Muscle of arm (tissue), 12 donors: ENCODE measurements around the gene HSPB6. TPM values are rescaled to one million over a fixed set of nuclear protein-coding genes. Genes with fewer than 3 reads are reported as not detected.

ENCODE experiments used
- DNase-seq: peaks from one replicate; pipeline ENCODE4 v3.0.0-alpha.2; 2013
- polyA plus RNA-seq, 12 donors: library from polyadenylated mRNA; unstranded; fragments of 120-200 nt; gene quantifications; one replicate each; pipeline ENCODE4 v1.2.1, GENCODE V29; 2013; ENCODE audit not compliant: insufficient read length in 12 of 12

HSPB6 gene
- polyA plus RNA-seq, 12 donors = 347 to 1,124 (median 629) TPM

- DNase-seq = no peak
Observed at GRCh38 chr19:35718345-35719041, 38.3 kb downstream of the HSPB6 start.

DNA sequence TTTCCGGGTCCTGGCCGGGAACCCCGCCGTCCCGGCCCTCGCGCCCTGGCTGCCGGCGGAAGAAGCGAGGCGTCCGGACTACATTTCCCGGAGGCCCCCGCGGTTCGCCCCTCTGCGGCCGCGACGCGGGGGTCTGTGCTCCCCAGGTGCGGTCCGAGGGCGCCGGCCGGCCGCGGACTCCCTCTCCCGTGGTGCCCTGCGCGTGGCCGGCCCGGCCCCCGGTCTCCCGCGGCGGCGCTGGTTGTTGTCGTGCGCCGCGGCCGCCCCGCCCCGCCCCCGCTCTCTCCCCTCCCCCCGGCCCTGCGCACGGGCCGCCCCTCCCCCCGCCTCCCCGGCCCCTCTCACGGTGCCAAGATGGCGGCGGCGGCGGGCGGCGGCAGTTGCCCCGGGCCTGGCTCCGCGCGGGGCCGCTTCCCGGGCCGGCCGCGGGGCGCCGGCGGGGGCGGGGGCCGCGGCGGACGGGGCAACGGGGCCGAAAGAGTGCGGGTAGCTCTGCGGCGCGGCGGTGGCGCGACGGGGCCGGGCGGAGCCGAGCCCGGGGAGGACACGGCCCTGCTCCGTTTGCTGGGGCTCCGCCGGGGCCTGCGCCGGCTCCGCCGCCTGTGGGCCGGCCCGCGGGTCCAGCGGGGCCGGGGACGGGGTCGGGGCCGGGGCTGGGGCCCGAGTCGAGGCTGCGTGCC is 39.0 kb downstream of the HSPB6 start, which contains the start of gene KMT2B:
TSS of gene KMT2B (plus strand) at position 339 of the 680 bp plus-strand sequence. CDS start at position 355, 16 bp downstream.
- no peak for DNase-seq

- DNase-seq = peak; percentile 95
Observed at GRCh38 chr19:35716801-35717664, 39.8 kb downstream of the HSPB6 start.

GRCh38 chr19:35715981-35716800 is 40.6 kb downstream of the HSPB6 start:
- no peak for DNase-seq

GRCh38 chr19:35715355-35715809 is 41.4 kb downstream of the HSPB6 start:
- DNase-seq = no peak

DNA sequence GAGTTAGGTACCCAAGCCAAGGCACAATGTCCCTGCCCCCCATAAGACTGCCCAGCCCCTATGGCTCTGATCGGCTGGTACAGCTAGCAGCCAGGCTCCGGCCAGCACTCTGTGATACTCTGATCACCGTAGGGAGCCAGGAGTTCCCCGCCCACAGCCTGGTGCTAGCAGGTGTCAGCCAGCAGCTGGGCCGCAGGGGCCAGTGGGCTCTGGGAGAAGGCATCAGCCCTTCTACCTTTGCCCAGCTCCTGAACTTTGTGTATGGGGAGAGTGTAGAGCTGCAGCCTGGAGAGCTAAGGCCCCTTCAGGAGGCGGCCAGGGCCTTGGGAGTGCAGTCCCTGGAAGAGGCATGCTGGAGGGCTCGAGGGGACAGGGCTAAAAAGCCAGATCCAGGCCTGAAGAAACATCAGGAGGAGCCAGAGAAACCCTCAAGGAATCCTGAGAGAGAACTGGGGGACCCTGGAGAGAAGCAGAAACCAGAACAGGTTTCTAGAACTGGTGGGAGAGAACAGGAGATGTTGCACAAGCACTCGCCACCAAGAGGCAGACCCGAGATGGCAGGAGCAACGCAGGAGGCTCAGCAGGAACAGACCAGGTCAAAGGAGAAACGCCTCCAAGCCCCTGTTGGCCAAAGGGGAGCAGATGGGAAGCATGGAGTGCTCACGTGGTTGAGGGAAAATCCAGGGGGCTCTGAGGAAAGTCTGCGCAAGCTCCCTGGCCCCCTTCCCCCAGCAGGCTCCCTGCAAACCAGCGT is 42.1 kb downstream of the HSPB6 start:
- no peak for DNase-seq

DNA sequence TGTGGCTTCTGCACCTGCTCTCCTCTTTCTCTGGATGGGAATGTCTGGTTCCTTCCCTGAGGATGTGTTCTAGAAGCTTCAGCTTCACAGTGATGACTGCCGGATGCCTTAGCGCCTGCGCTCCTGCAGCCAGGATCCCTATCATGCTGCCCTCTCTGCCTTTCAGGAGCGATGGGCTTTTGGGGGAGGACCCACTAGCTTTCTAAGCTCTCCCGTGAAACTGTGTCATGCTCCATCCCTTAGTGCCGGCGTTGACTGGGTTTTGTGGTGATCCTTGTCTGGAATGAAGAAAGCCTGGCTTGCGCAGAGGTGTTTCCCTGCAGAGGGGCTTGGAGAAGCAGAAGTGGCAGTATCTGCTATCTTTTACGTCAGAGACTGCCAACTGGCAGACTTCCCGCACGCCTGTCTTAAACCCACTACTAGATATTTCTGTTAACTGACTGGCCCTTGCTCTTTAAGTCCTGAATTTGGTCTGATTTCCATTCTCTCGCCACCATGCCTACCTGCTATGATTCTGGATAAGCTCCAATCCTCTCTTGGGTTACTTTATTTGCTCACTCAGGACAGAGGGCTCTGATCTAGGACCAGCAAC is 42.8 kb downstream of the HSPB6 start:
- DNase-seq = no peak

DNA sequence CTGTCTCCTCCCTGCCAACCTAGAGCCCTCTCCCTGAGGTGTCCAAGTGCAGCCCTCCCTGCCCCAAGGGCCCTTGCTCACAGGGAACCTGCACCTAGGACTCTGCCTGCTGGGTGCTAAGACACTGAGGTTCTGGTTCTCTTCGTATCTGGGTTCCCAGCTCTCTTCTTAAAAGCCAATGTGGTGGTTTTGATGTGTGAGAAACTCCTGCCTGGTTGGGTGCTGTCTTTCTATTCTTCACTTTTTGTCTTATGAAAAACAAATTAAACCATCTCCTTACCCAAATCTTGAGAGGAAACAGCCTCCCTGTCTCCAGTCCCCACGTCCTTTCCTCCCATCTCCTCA is 43.4 kb downstream of the HSPB6 start:
- DNase-seq = no peak

DNA sequence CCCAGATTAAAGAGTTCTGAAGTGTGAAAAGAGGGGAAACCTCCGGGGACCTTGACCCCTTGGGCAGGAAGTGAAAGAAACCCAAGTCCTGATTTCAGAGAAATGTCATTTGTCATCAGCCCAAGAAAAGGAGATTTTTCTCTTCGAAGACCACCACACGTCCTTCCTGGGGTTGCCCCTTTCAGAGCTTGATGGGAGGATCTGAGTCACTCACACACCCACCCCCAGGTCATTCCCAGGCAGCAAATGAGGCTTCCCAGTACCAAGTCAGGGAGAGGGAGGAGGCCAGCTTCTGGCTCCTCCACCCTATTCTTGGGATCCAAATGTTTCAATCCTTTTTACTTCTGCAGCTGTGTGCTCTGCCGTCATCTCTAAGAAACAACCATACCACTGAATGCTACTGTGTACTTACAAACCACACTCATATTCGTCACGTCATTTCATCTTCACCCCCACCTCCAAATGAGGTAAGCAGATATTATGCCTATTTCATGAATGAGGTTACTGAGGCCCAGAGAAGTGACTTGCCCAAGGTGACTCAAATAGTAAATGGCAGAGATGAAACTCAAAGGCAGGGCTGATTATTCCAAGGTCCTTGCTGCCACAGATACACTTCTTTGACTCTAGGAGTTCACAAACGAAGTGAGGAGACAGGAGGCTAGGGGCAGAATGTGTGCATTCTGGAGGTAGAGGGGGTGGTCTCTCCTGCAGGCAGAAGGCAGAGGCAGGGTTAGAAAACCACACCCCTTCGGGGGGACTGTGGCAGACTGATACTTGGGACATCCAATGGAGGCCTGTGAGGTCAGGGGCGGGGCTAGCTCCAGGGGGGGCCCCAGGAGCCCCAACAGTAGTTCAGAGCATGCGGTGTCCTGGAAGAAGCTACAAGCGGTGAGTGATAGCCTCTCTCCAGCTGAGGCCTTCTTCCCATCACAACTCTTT is 44.0 kb downstream of the HSPB6 start:
- no peak for DNase-seq

DNA sequence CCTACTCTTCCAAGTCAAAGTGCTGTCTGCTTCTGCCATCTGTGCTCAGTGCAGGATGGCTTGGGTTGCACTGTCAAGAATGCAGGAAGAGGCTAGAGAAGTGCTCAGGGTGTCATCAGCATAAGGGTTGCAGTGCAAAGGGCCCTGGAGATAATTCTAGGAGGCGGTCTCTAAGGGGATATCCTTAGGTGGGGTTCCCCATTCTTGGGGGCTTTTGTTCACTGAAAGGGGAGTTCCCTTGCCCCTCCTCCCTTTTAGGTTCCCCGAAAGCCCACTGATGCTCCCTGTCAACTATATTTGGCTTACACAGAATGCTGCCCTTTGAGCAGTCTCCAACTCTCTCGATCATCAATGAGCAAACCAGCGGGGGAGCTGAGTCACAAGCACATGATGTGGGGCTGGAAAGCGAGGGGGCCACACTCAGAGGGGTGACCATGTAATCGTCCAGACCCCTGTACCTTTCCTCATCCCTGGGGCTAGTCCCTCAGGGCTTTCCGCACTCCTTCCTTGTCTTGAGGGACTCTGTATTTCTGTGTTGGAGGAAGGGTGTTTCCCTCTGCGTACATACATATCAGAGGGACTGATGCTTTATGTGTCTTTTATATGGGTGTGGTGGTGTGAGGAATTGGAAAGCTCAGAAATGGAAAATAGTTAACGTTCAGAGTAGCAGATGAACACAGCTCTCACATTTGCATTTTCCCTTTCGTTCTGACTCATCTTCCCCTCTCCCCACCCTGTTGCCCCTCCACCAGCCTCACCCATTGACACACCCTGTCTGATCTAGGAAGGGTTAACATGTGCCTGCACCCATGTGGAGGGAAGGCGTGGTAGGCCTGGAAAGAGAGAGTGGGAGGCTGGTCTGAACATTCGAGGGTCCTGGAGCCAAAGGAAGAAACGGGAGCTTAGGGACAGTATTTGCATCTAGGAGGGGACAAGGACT is 45.8 kb downstream of the HSPB6 start:
- DNase-seq = no peak

DNA sequence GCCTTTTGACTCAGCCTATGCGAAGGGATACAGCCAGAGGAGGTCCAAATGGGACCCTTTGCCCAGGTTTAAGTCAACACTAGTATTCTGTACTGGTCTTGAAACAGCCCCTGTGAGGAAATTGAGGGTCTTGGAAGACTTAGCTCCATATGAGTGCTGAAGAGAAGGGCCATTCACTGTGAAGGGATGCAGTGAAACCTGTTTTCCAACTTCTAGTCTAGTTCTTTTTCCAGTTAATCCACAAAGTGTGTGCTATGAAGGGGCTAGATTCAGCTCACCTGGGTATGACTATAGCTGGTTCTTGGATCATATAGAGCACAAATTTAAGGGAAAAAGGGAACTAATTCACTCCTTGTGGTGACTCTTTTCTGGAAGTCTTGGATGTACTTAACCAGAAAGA is 48.4 kb downstream of the HSPB6 start:
- no peak for DNase-seq

Other genes with a start within 250 kb of the HSPB6 start
- gene DMKN, start 243.4 kb downstream of the HSPB6 start, polyA plus RNA-seq = 100 to 1,000 TPM in 1 of 12 donors, 10 to 100 TPM in 2, 1 to 10 TPM in 4, under 1 TPM in 3, not detected in 2; 0.58 to 181 (median 1.2) TPM
- gene SBSN, start 228.7 kb downstream of the HSPB6 start, polyA plus RNA-seq = 10 to 100 TPM in 2 of 12 donors, 1 to 10 TPM in 1, under 1 TPM in 1, not detected in 8; 0.24 to 26.7 (median 8.1) TPM
- under 1 TPM in 1 of 12 donors, not detected in 11; 0.12 TPM for gene GAPDHS, start 223.6 kb downstream of the HSPB6 start, polyA plus RNA-seq
- gene TMEM147, start 211.4 kb downstream of the HSPB6 start, polyA plus RNA-seq = 10 to 100 TPM in 11 of 12 donors, not detected in 1; 32.3 to 49.5 (median 40.0) TPM
- gene ATP4A, start 193.4 kb downstream of the HSPB6 start, polyA plus RNA-seq = under 1 TPM in 2 of 12 donors, not detected in 10; 0.21 to 0.26 TPM
- gene PMIS2, start 170.9 kb downstream of the HSPB6 start, polyA plus RNA-seq = not detected
- gene HAUS5, start 144.3 kb downstream of the HSPB6 start, polyA plus RNA-seq = 10 to 100 TPM in 8 of 12 donors, 1 to 10 TPM in 3, not detected in 1; 8.9 to 23.8 (median 12.7) TPM
- 10 to 100 TPM in 11 of 12 donors, not detected in 1; 27.0 to 60.1 (median 36.9) TPM for gene RBM42, start 128.0 kb downstream of the HSPB6 start, polyA plus RNA-seq
- 1 to 10 TPM in 10 of 12 donors, not detected in 2; 1.2 to 4.3 (median 1.9) TPM for gene ETV2, start 115.3 kb downstream of the HSPB6 start, polyA plus RNA-seq
- 100 to 1,000 TPM in 11 of 12 donors, not detected in 1; 201 to 382 (median 272) TPM for gene COX6B1, start 108.7 kb downstream of the HSPB6 start, polyA plus RNA-seq
- gene UPK1A, start 90.5 kb downstream of the HSPB6 start, polyA plus RNA-seq = 10 to 100 TPM in 2 of 12 donors, 1 to 10 TPM in 1, under 1 TPM in 2, not detected in 7; 0.16 to 31.4 (median 5.6) TPM
- gene ZBTB32, start 52.5 kb downstream of the HSPB6 start, polyA plus RNA-seq = under 1 TPM in 7 of 12 donors, not detected in 5; 0.08 to 0.45 (median 0.33) TPM
- 10 to 100 TPM in 11 of 12 donors, not detected in 1; 14.2 to 29.8 (median 19.9) TPM for gene KMT2B, start 39.0 kb downstream of the HSPB6 start, polyA plus RNA-seq
- gene IGFLR1, start 14.6 kb downstream of the HSPB6 start, polyA plus RNA-seq = 1 to 10 TPM in 10 of 12 donors, not detected in 2; 1.7 to 4.0 (median 3.3) TPM
- 10 to 100 TPM in 11 of 12 donors, not detected in 1; 10.6 to 36.2 (median 13.0) TPM for gene U2AF1L4, start 11.6 kb downstream of the HSPB6 start, polyA plus RNA-seq
- 10 to 100 TPM in 11 of 12 donors, not detected in 1; 30.3 to 54.5 (median 37.3) TPM for gene PSENEN, start 11.4 kb downstream of the HSPB6 start, polyA plus RNA-seq
- gene LIN37, start 8.5 kb downstream of the HSPB6 start, polyA plus RNA-seq = 10 to 100 TPM in 2 of 12 donors, 1 to 10 TPM in 8, not detected in 2; 5.3 to 11.3 (median 9.5) TPM
- gene PROSER3, start 1.1 kb upstream of the HSPB6 start, polyA plus RNA-seq = 10 to 100 TPM in 8 of 12 donors, 1 to 10 TPM in 3, not detected in 1; 7.1 to 30.4 (median 13.7) TPM
- 10 to 100 TPM in 11 of 12 donors, not detected in 1; 10.5 to 29.8 (median 15.8) TPM for gene ARHGAP33, start 18.5 kb upstream of the HSPB6 start, polyA plus RNA-seq
- gene PRODH2, start 55.8 kb upstream of the HSPB6 start, polyA plus RNA-seq = under 1 TPM in 1 of 12 donors, not detected in 11; 0.80 TPM
- gene NPHS1, start 95.5 kb upstream of the HSPB6 start, polyA plus RNA-seq = under 1 TPM in 9 of 12 donors, not detected in 3; 0.06 to 0.97 (median 0.29) TPM
- under 1 TPM in 10 of 12 donors, not detected in 2; 0.18 to 0.55 (median 0.27) TPM for gene KIRREL2, start 99.9 kb upstream of the HSPB6 start, polyA plus RNA-seq
- 10 to 100 TPM in 1 of 12 donors, 1 to 10 TPM in 10, not detected in 1; 3.4 to 33.6 (median 5.8) TPM for gene APLP1, start 111.5 kb upstream of the HSPB6 start, polyA plus RNA-seq
- gene NFKBID, start 143.5 kb upstream of the HSPB6 start, polyA plus RNA-seq = 1 to 10 TPM in 6 of 12 donors, under 1 TPM in 4, not detected in 2; 0.82 to 8.5 (median 1.3) TPM
- 1 to 10 TPM in 10 of 12 donors, not detected in 2; 3.1 to 7.7 (median 5.1) TPM for gene HCST, start 145.5 kb upstream of the HSPB6 start, polyA plus RNA-seq
- 10 to 100 TPM in 11 of 12 donors, not detected in 1; 11.8 to 33.6 (median 12.5) TPM for gene TYROBP, start 151.3 kb upstream of the HSPB6 start, polyA plus RNA-seq
- 10 to 100 TPM in 1 of 12 donors, 1 to 10 TPM in 10, not detected in 1; 4.2 to 13.9 (median 7.6) TPM for gene LRFN3, start 179.3 kb upstream of the HSPB6 start, polyA plus RNA-seq
- 10 to 100 TPM in 9 of 12 donors, 1 to 10 TPM in 2, not detected in 1; 9.1 to 24.4 (median 10.9) TPM for gene SDHAF1, start 238.2 kb upstream of the HSPB6 start, polyA plus RNA-seq